A549 (cell line): ENCODE results near the gene RCSD1. TPM values are rescaled to one million over a fixed set of nuclear protein-coding genes. Genes with fewer than 3 reads are reported as not detected.

Experiments
- ATAC-seq, 2 experiments: fragments of 200-7000 bp in 1 of 2; fragments of >200 bp in 1 of 2; cut with Nextera tagmentation in 1 of 2; cut with Tn5 transposase in 1 of 2; 3 replicates each; pipeline versions ENCODE4 v1.8.0 to v1.9.1; 2018 to 2020; ENCODE audit warnings: mild to moderate bottlenecking in 1 of 2, moderate library complexity in 1 of 2
- CTCF ChIA-PET: fragments of 300-600 bp; sonication (Branson Sonifier 250); formaldehyde crosslinking; extraction: SDS; loops from one replicate; lab custom pipeline; 2021; ENCODE audit warnings: antibody characterized with exemption, inconsistent platforms; lab: Yijun Ruan, JAX
- POLR2A ChIA-PET: fragments of 350-600 bp; formaldehyde crosslinking; extraction: SDS; loops from one replicate; lab custom pipeline; 2021; ENCODE audit warnings: antibody characterized with exemption, inconsistent platforms; lab: Yijun Ruan, JAX
- DNase-seq, 2 experiments: peaks; one replicate each; pipeline versions ENCODE4 v3.0.0 to v3.0.0-alpha.2; 2011 to 2016; ENCODE audit warnings: low read depth in 1 of 2, low spot score in 1 of 2
- FAIRE-seq: peaks from 2 replicates; lab custom pipeline; 2011; peaks lifted over from hg19 to GRCh38; lab: Jason Lieb, UNC
- H3K27ac ChIP-seq, 2 experiments: fragments of >200 bp; sonication (Bioruptor Twin); formaldehyde crosslinking; 3 replicates each; pipeline ENCODE4 v1.5.1; 2016 to 2017
- H3K4me1 ChIP-seq: fragments of >200 bp; sonication (Bioruptor Twin); formaldehyde crosslinking; 3 replicates; pipeline ENCODE4 v1.6.1; 2016
- H3K4me2 ChIP-seq: fragments of >200 bp; sonication (Bioruptor Twin); formaldehyde crosslinking; 3 replicates; pipeline ENCODE4 v1.6.1; 2016
- H3K4me3 ChIP-seq: fragments of >200 bp; sonication (Bioruptor Twin); formaldehyde crosslinking; 3 replicates; pipeline ENCODE4 v1.5.1; 2016
- H3K9me3 ChIP-seq: fragments of >200 bp; sonication (Bioruptor Twin); formaldehyde crosslinking; 3 replicates; pipeline ENCODE4 v1.6.1; 2016
- BCL3 ChIP-seq: fragments of >200 bp; sonication (Bioruptor Twin); formaldehyde crosslinking; IDR thresholded peaks from 3 replicates; pipeline ENCODE4 v1.6.1; 2016
- BHLHE40 ChIP-seq: IDR thresholded peaks from 2 replicates; pipeline ENCODE4 v1.6.1; 2012; ENCODE audit warnings: low read depth, low read length, inconsistent platforms
- CEBPB ChIP-seq, 2 experiments: fragments of >200 bp in 1 of 2; sonication (Bioruptor Twin) in 1 of 2; formaldehyde crosslinking in 1 of 2; IDR thresholded peaks; 2 replicates each; pipeline ENCODE4 v1.6.1; 2012 to 2016
- CHD2 ChIP-seq: fragments of 150-350 bp; IDR thresholded peaks from 2 replicates; pipeline ENCODE4 v1.6.1; 2014; ENCODE audit warnings: low read length; ENCODE audit not compliant: partially characterized antibody
- EP300 ChIP-seq, 2 experiments: fragments of >200 bp; sonication (Bioruptor Twin); formaldehyde crosslinking; IDR thresholded peaks; 2 replicates in 1 of 2; 3 replicates in 1 of 2; pipeline ENCODE4 v1.6.1; 2016 to 2017
- ESRRA ChIP-seq: fragments of 150-350 bp; IDR thresholded peaks from 2 replicates; pipeline ENCODE4 v1.6.1; 2014; ENCODE audit warnings: mild to moderate bottlenecking, low read length, borderline replicate concordance
- FOSL2 ChIP-seq, 2 experiments: fragments of 450-650 bp in 1 of 2; fragments of >200 bp in 1 of 2; sonication (Bioruptor Twin) in 1 of 2; formaldehyde crosslinking; IDR thresholded peaks; 2 replicates each; pipeline versions ENCODE4 v1.5.0 to v1.6.1; 2016 to 2020; ENCODE audit warnings: mild to moderate bottlenecking in 1 of 2, moderate library complexity in 1 of 2
- GATA3 ChIP-seq: IDR thresholded peaks from 2 replicates; pipeline ENCODE4 v1.6.1; 2012; ENCODE audit warnings: borderline replicate concordance
- HES2 ChIP-seq: fragments of >200 bp; sonication (Bioruptor Twin); formaldehyde crosslinking; IDR thresholded peaks from 2 replicates; pipeline ENCODE4 v1.6.1; 2016
- HMGXB4 ChIP-seq: fragments of 250-450 bp; sonication (Bioruptor Pico); IDR thresholded peaks from 2 replicates; pipeline ENCODE4 v1.5.0; 2021; ENCODE audit warnings: mild to moderate bottlenecking, moderate library complexity, borderline replicate concordance
- HOXA7 ChIP-seq: fragments of 250-450 bp; sonication (Bioruptor Pico); IDR thresholded peaks from 2 replicates; pipeline ENCODE4 v1.5.0; 2020; ENCODE audit warnings: mild to moderate bottlenecking, moderate library complexity
- HOXB13 ChIP-seq: fragments of 250-450 bp; sonication (Bioruptor Pico); IDR thresholded peaks from 2 replicates; pipeline ENCODE4 v1.5.0; 2020; ENCODE audit warnings: low read depth, mild to moderate bottlenecking, moderate library complexity
- JUN ChIP-seq, 2 experiments: fragments of >200 bp; sonication (Bioruptor Twin); formaldehyde crosslinking; IDR thresholded peaks; 2 replicates in 1 of 2; 3 replicates in 1 of 2; pipeline ENCODE4 v1.6.1; 2016 to 2017
- KDM1A ChIP-seq: fragments of 200-600 bp; sonication (generic); IDR thresholded peaks from 2 replicates; pipeline ENCODE4 v1.6.1; 2016; ENCODE audit warnings: low read depth, mild to moderate bottlenecking
- KDM5A ChIP-seq: fragments of 200-600 bp; sonication (generic); IDR thresholded peaks from 2 replicates; pipeline ENCODE4 v1.6.1; 2016; ENCODE audit warnings: antibody characterized with exemption, mild to moderate bottlenecking
- MAFK ChIP-seq: fragments of 450-650 bp; IDR thresholded peaks from 2 replicates; pipeline ENCODE4 v1.6.1; 2014; ENCODE audit not compliant: partially characterized antibody
- MAZ ChIP-seq: fragments of 150-350 bp; IDR thresholded peaks from 2 replicates; pipeline ENCODE4 v1.6.1; 2014; ENCODE audit warnings: antibody characterized with exemption, low read depth, low read length, borderline replicate concordance
- MYC ChIP-seq: IDR thresholded peaks from 2 replicates; pipeline ENCODE4 v1.6.1; 2012; ENCODE audit warnings: mild to moderate bottlenecking, inconsistent platforms, low read length, improper control_type of control experiment, borderline replicate concordance
- NFE2L2 ChIP-seq: fragments of 150-350 bp; conservative IDR thresholded peaks from 2 replicates; pipeline ENCODE4 v1.6.1; 2014; ENCODE audit warnings: low read length
- RAD21 ChIP-seq, 2 experiments: fragments of >200 bp in 1 of 2; sonication (Bioruptor Twin) in 1 of 2; formaldehyde crosslinking in 1 of 2; IDR thresholded peaks in 1 of 2; conservative IDR thresholded peaks in 1 of 2; 2 replicates in 1 of 2; 3 replicates in 1 of 2; pipeline ENCODE4 v1.6.1; 2012 to 2018; ENCODE audit warnings: inconsistent platforms in 1 of 2
- RARB ChIP-seq: fragments of 250-450 bp; sonication (Bioruptor Pico); IDR thresholded peaks from 2 replicates; pipeline ENCODE4 v1.8.0; 2021; ENCODE audit warnings: mild to moderate bottlenecking, moderate library complexity
- RFX5 ChIP-seq: fragments of 450-650 bp; IDR thresholded peaks from 2 replicates; pipeline ENCODE4 v1.7.1; 2014; ENCODE audit warnings: antibody characterized with exemption, mild to moderate bottlenecking, moderate library complexity
- SREBF2 ChIP-seq: fragments of 450-650 bp; IDR thresholded peaks from 2 replicates; pipeline ENCODE4 v1.6.1; 2014; ENCODE audit warnings: mild to moderate bottlenecking, moderate library complexity
- ZNF302 ChIP-seq: fragments of 250-450 bp; sonication (Bioruptor Pico); IDR thresholded peaks from 2 replicates; pipeline ENCODE4 v1.9.0; 2021; ENCODE audit warnings: inconsistent platforms, mild to moderate bottlenecking, moderate library complexity
- WGBS: methylation state at CpG from one replicate; pipeline ENCODE4 v1.1.6; 2017; ENCODE audit errors: missing lambda C conversion rate; 5-methylcytosine and 5-hydroxymethylcytosine counted together
- polyA plus RNA-seq, 4 experiments: library from polyadenylated mRNA; depleted of rRNA in 3 of 4; stranded (reverse); fragments of >200 nt; fragmentation: RNase III in 1 of 4; extraction: RNeasy Plus Mini Kit Qiagen cat#74134 plus additional on column Dnase treatment in 1 of 4; gene quantifications; 2 replicates in 3 of 4; 3 replicates in 1 of 4; pipeline ENCODE4 v1.2.3, GENCODE V29; 2011 to 2017

Gene RCSD1
- polyA plus RNA-seq, 2 of the 4 experiments (the other 2 are of a cell fraction), result not detected

- TF ChIP-seq MAZ, result no peak
- TF ChIP-seq RARB (CRISPR knock-in tag), result no peak
- no peak for TF ChIP-seq HES2
- TF ChIP-seq JUN (IDR thresholded peaks at IDR 0.05), result no peak
- TF ChIP-seq CHD2, result no peak
- no peak for TF ChIP-seq RAD21 (conservative IDR thresholded peaks at IDR 0.05 in 1 of 2, IDR thresholded peaks at IDR 0.05 in 1 of 2)
Measured at GRCh38 chr1:167690053-167690452, 60.0 kb downstream of the RCSD1 start (continued).

- 59% methylated on average over 7 of the region's 7 CpGs for WGBS
- no peak overlapping the region for H3K4me2 ChIP-seq
- CTCF ChIA-PET, result interaction anchor here (1.7 to 4.1 kb wide), 3 partner anchors 11 to 160 kb away, joined by 6 to 25 read pairs (median 14); no protein-coding TSS in a partner anchor
- no peaks in the 10 kb centered on the region for H3K9me3 ChIP-seq
- TF ChIP-seq RFX5, result no peak
- no peak for TF ChIP-seq CEBPB (IDR thresholded peaks at IDR 0.05)
- no peak for TF ChIP-seq KDM5A
- TF ChIP-seq HOXB13, result no peak
- no peak for TF ChIP-seq HOXA7 (CRISPR knock-in tag)
- TF ChIP-seq SREBF2, result no peak
- no peak for TF ChIP-seq HMGXB4 (CRISPR knock-in tag)
- TF ChIP-seq BCL3, result no peak
- TF ChIP-seq KDM1A, result no peak
- TF ChIP-seq MAFK, result no peak
- no peak for TF ChIP-seq ZNF302 (CRISPR knock-in tag)
- TF ChIP-seq EP300 (IDR thresholded peaks at IDR 0.05), result no peak
- no peak for TF ChIP-seq NFE2L2
- no peak for TF ChIP-seq BHLHE40
- no peak for TF ChIP-seq ESRRA
- TF ChIP-seq FOSL2 (IDR thresholded peaks at IDR 0.05), result no peak
- no peak for TF ChIP-seq FOSL2 (CRISPR knock-in tag; IDR thresholded peaks at IDR 0.05)
- TF ChIP-seq MAZ, result no peak
- TF ChIP-seq JUN (IDR thresholded peaks at IDR 0.05), result no peak
- TF ChIP-seq MYC, result no peak
- TF ChIP-seq GATA3, result no peak
- H3K27ac ChIP-seq, result no peak overlapping the region
- peaks cover 2% of the 10 kb centered on the region; the same call in 2 of the 3 replicates for H3K4me1 ChIP-seq
- POLR2A ChIA-PET, result no interaction called here
- no peak for DNase-seq
- no peak for ATAC-seq
- no peak overlapping the region for H3K4me3 ChIP-seq
- FAIRE-seq, result no peak
Measured at GRCh38 chr1:167693425-167694045, 63.5 kb downstream of the RCSD1 start.
